22Rv1 (cell line): ENCODE data around the gene CLCA4.

Experiments
- ZFX ChIP-seq: fragments of 450-650 bp; IDR thresholded peaks from 2 replicates; pipeline ENCODE4 v1.6.1; 2017; ENCODE audit warnings: antibody characterized with exemption, borderline replicate concordance
- TF ChIP-seq, protein P1 (sequence below): fragments of 450-650 bp; IDR thresholded peaks from 2 replicates; pipeline ENCODE4 v1.5.1; 2017; ENCODE audit warnings: mild to moderate bottlenecking

DNA sequence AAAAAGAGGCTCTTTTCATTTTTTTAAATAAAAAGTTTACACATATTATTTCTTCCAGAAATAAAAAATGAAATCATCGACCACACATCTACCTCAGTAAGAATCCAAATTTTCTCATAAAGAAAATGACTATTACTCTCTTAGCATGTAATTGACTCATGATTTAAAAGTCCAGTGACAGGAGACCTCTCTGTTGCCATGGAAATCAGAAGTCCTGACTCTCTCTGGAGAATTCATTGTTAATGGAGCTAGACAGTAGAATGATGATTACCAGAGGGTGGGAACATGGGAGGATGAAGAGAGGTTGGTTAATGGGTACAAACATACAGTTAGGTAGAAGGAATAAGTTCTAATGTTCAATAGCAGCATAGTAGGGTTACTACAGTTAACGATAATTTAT lies 5.0 kb upstream of the CLCA4 start:
- TF ChIP-seq, protein P1, sequence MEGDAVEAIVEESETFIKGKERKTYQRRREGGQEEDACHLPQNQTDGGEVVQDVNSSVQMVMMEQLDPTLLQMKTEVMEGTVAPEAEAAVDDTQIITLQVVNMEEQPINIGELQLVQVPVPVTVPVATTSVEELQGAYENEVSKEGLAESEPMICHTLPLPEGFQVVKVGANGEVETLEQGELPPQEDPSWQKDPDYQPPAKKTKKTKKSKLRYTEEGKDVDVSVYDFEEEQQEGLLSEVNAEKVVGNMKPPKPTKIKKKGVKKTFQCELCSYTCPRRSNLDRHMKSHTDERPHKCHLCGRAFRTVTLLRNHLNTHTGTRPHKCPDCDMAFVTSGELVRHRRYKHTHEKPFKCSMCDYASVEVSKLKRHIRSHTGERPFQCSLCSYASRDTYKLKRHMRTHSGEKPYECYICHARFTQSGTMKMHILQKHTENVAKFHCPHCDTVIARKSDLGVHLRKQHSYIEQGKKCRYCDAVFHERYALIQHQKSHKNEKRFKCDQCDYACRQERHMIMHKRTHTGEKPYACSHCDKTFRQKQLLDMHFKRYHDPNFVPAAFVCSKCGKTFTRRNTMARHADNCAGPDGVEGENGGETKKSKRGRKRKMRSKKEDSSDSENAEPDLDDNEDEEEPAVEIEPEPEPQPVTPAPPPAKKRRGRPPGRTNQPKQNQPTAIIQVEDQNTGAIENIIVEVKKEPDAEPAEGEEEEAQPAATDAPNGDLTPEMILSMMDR, result no peak
- no peak for TF ChIP-seq ZFX
